HL-60 (cell line): ENCODE results near the gene BARX1.

Experiments used
- DNase-seq, 2 experiments: peaks; one replicate each; pipeline ENCODE4 v3.0.0-alpha.2; 2010 to 2020; ENCODE audit warnings: low read depth in 1 of 2, low spot score in 1 of 2
- H3K27ac ChIP-seq: fragments of 250-450 bp; sonication (Bioruptor Pico); replicated peaks from 2 replicates; pipeline ENCODE4 v1.5.1; 2020; ENCODE audit warnings: mild to moderate bottlenecking, moderate library complexity
- H3K27me3 ChIP-seq: fragments of 250-450 bp; sonication (Bioruptor Pico); 2 replicates; pipeline ENCODE4 v1.5.1; 2021; ENCODE audit warnings: mild to moderate bottlenecking, moderate library complexity; ENCODE audit not compliant: insufficient read depth, poor library complexity, severe bottlenecking
- H3K4me3 ChIP-seq: replicated peaks from 2 replicates; pipeline ENCODE4 v1.5.1; 2011; ENCODE audit warnings: mild to moderate bottlenecking, control low read depth, low read length; ENCODE audit not compliant: insufficient read depth
- CTCF ChIP-seq: IDR thresholded peaks from one replicate; pipeline ENCODE4 v1.5.1; 2011; ENCODE audit warnings: low read length, control low read depth, inconsistent platforms; ENCODE audit not compliant: insufficient read depth
- GABPA ChIP-seq: IDR thresholded peaks from 2 replicates; pipeline ENCODE4 v1.6.1; 2012; ENCODE audit warnings: low read depth
- POLR2AphosphoS5 ChIP-seq: IDR thresholded peaks from 2 replicates; pipeline ENCODE4 v1.6.1; 2012; ENCODE audit warnings: low read depth
- REST ChIP-seq: IDR thresholded peaks from 2 replicates; pipeline ENCODE4 v1.6.1; 2012; ENCODE audit warnings: low read depth; ENCODE audit not compliant: insufficient replicate concordance
- SPI1 ChIP-seq: IDR thresholded peaks from 2 replicates; pipeline ENCODE4 v1.6.1; 2012; ENCODE audit warnings: low read depth, mild to moderate bottlenecking, borderline replicate concordance

Gene BARX1

GRCh38 chr9:93910598-93910997, 44.6 kb downstream of the BARX1 start:
- Histone ChIP-seq H3K27me3 (peaks cover 6% of the 10 kb centered on the region), H3K27ac (no peak overlapping the region), H3K4me3 (no peak overlapping the region)
- TF ChIP-seq SPI1 (no peak), REST (no peak), CTCF (no peak), POLR2AphosphoS5 (no peak), GABPA (no peak)
- DNase-seq, result no peak

GRCh38 chr9:93910196-93910595, 45.0 kb downstream of the BARX1 start:
- H3K4me3 ChIP-seq, result no peak overlapping the region
- no peak for TF ChIP-seq CTCF
- no peak for TF ChIP-seq REST
- no peak for TF ChIP-seq GABPA
- no peak for TF ChIP-seq POLR2AphosphoS5
- TF ChIP-seq SPI1, result no peak
- no peak for DNase-seq
- peaks cover 6% of the 10 kb centered on the region for H3K27me3 ChIP-seq
- H3K27ac ChIP-seq, result no peak overlapping the region

- no peak for DNase-seq
- TF ChIP-seq CTCF (no peak), SPI1 (no peak), GABPA (no peak), POLR2AphosphoS5 (no peak), REST (no peak)
Measured at GRCh38 chr9:93909242-93909616, 45.9 kb downstream of the BARX1 start.

More at GRCh38 chr9:93909242-93909616, 45.9 kb downstream of the BARX1 start:
- no peak overlapping the region for H3K27ac ChIP-seq
- H3K4me3 ChIP-seq, result no peak overlapping the region
- H3K27me3 ChIP-seq, result peaks cover 6% of the 10 kb centered on the region
